Stimulated activated CD4-positive, alpha-beta T cell treated with anti-CD3 and anti-CD28 coated beads, TNF-alpha, amount 100 ng/mL, for 24 hours (primary cell): Measurements from ENCODE around the gene ADAM12.

Experiments
- DNase-seq, 3 experiments: peaks; one replicate each; pipeline ENCODE4 v3.0.0-alpha.2; 2020; ENCODE audit warnings: low read depth in 3 of 3

The ADAM12 gene

GRCh38 chr10:126115886-126116285 is 272.4 kb downstream of the ADAM12 start:
- DNase-seq = no peak

- no peak for DNase-seq
Observed at GRCh38 chr10:126114884-126115555, 273.3 kb downstream of the ADAM12 start.

GRCh38 chr10:126111516-126111915 is 276.8 kb downstream of the ADAM12 start:
- DNase-seq = no peak

- no peak for DNase-seq
Observed at GRCh38 chr10:126110489-126111180, 277.6 kb downstream of the ADAM12 start.

- DNase-seq = no peak
Observed at GRCh38 chr10:126109893-126110292, 278.4 kb downstream of the ADAM12 start.

GRCh38 chr10:126108693-126109092 is 279.6 kb downstream of the ADAM12 start:
- DNase-seq = no peak

GRCh38 chr10:126104767-126105166 is 283.5 kb downstream of the ADAM12 start:
- DNase-seq = no peak

GRCh38 chr10:126102636-126103035 is 285.6 kb downstream of the ADAM12 start:
- DNase-seq = no peak

- DNase-seq = no peak
Observed at GRCh38 chr10:126101736-126102135, 286.5 kb downstream of the ADAM12 start.

GRCh38 chr10:126101325-126101724 is 287.0 kb downstream of the ADAM12 start:
- no peak for DNase-seq

- no peak for DNase-seq
Observed at GRCh38 chr10:126099366-126099765, 288.9 kb downstream of the ADAM12 start.

GRCh38 chr10:126098226-126098581 is 290.1 kb downstream of the ADAM12 start:
- no peak for DNase-seq

- DNase-seq = no peak
Observed at GRCh38 chr10:126097558-126098225, 290.6 kb downstream of the ADAM12 start.

GRCh38 chr10:126094537-126094936 is 293.7 kb downstream of the ADAM12 start:
- DNase-seq = no peak

GRCh38 chr10:126092366-126093215 is 295.7 kb downstream of the ADAM12 start:
- no peak for DNase-seq

GRCh38 chr10:126090911-126091728 is 297.2 kb downstream of the ADAM12 start:
- DNase-seq = no peak

- no peak for DNase-seq
Observed at GRCh38 chr10:126090443-126090842, 297.8 kb downstream of the ADAM12 start.

GRCh38 chr10:126087796-126088505 is 300.3 kb downstream of the ADAM12 start:
- DNase-seq = no peak

GRCh38 chr10:126087153-126087680 is 301.1 kb downstream of the ADAM12 start:
- DNase-seq = no peak

- no peak for DNase-seq
Observed at GRCh38 chr10:126085806-126086205, 302.5 kb downstream of the ADAM12 start.
